Hepatocyte (in vitro differentiated cells): ENCODE data around the gene SLX4. TPM values are rescaled to one million over a fixed set of nuclear protein-coding genes. Genes with fewer than 3 reads are reported as not detected.
A peak's percentile ranks its signal among the peaks of the same experiment; 100 is the strongest.

Experiments used
- DNase-seq: peaks from one replicate; pipeline ENCODE4 v3.0.0-alpha.2; 2016; ENCODE audit warnings: low spot score
- H2AFZ ChIP-seq: fragments of 200-600 bp; sonication (generic); 2 replicates; pipeline ENCODE4 v1.6.0; 2016; ENCODE audit warnings: antibody characterized with exemption, mild to moderate bottlenecking
- H3K27ac ChIP-seq: fragments of 200-600 bp; sonication (generic); 2 replicates; pipeline ENCODE4 v1.5.1; 2016; ENCODE audit warnings: mild to moderate bottlenecking
- H3K27me3 ChIP-seq: fragments of 200-600 bp; sonication (generic); 2 replicates; pipeline ENCODE4 v1.6.1; 2016
- H3K36me3 ChIP-seq: fragments of 200-600 bp; sonication (generic); replicated peaks from 2 replicates; pipeline ENCODE4 v1.5.1; 2016; ENCODE audit warnings: low read depth; ENCODE audit not compliant: insufficient read depth
- H3K4me1 ChIP-seq: fragments of 200-600 bp; sonication (generic); 2 replicates; pipeline ENCODE4 v1.5.1; 2016; ENCODE audit warnings: mild to moderate bottlenecking, moderate library complexity; ENCODE audit not compliant: insufficient read depth
- H3K4me2 ChIP-seq: fragments of 200-600 bp; sonication (generic); 2 replicates; pipeline ENCODE4 v1.6.0; 2016
- H3K4me3 ChIP-seq: fragments of 200-600 bp; sonication (generic); 2 replicates; pipeline ENCODE4 v1.5.1; 2016; ENCODE audit warnings: mild to moderate bottlenecking
- H3K79me2 ChIP-seq: fragments of 200-600 bp; sonication (generic); 2 replicates; pipeline ENCODE4 v1.6.0; 2017; ENCODE audit warnings: mild to moderate bottlenecking
- H3K9me2 ChIP-seq: fragments of 200-600 bp; sonication (generic); replicated peaks from 2 replicates; pipeline ENCODE4 v1.6.0; 2017; ENCODE audit warnings: mild to moderate bottlenecking; ENCODE audit not compliant: insufficient read depth
- H3K9me3 ChIP-seq: fragments of 200-600 bp; sonication (generic); 2 replicates; pipeline ENCODE4 v1.5.1; 2016; ENCODE audit warnings: low read depth, mild to moderate bottlenecking
- H4K20me1 ChIP-seq: fragments of 200-600 bp; sonication (generic); 2 replicates; pipeline ENCODE4 v1.6.0; 2016; ENCODE audit warnings: mild to moderate bottlenecking; ENCODE audit not compliant: insufficient read depth, poor library complexity, severe bottlenecking
- EZH2 ChIP-seq: fragments of 200-600 bp; sonication (generic); IDR thresholded peaks from 2 replicates; pipeline ENCODE4 v1.6.1; 2016; ENCODE audit warnings: antibody characterized with exemption, mild to moderate bottlenecking, borderline replicate concordance
- EZH2phosphoT487 ChIP-seq: fragments of 200-600 bp; sonication (generic); IDR thresholded peaks from one replicate; pipeline ENCODE4 v1.6.1; 2018; ENCODE audit warnings: antibody characterized with exemption, mild to moderate bottlenecking, low read depth, moderate library complexity; ENCODE audit not compliant: unreplicated experiment, severe bottlenecking
- WGBS: methylation state at CpG from one replicate; pipeline ENCODE4 v1.1.6; 2016; ENCODE audit warnings: low lambda C conversion rate; ENCODE audit errors: missing lambda C conversion rate; 5-methylcytosine and 5-hydroxymethylcytosine counted together
- polyA plus RNA-seq: library from polyadenylated mRNA; unstranded; fragments of >200 nt; fragmentation: Nextera tagmentation; extraction: Ambion mirVana; gene quantifications from 2 replicates; pipeline ENCODE4 v1.2.1, GENCODE V29; 2016
- total RNA-seq: library from RNA; depleted of rRNA; stranded (reverse); fragments of >200 nt; gene quantifications from 2 replicates; pipeline ENCODE4 v1.2.3, GENCODE V29; 2014
- TF ChIP-seq, protein P1 (sequence below): fragments of 200-600 bp; sonication (generic); IDR thresholded peaks from 2 replicates; pipeline ENCODE4 v1.5.1; 2016; ENCODE audit warnings: antibody characterized with exemption, mild to moderate bottlenecking; ENCODE audit not compliant: poor library complexity

SLX4 gene
- total and polyA plus RNA-seq, 2 experiments from 2014 or later, result 1.9 to 4.6 TPM

DNA sequence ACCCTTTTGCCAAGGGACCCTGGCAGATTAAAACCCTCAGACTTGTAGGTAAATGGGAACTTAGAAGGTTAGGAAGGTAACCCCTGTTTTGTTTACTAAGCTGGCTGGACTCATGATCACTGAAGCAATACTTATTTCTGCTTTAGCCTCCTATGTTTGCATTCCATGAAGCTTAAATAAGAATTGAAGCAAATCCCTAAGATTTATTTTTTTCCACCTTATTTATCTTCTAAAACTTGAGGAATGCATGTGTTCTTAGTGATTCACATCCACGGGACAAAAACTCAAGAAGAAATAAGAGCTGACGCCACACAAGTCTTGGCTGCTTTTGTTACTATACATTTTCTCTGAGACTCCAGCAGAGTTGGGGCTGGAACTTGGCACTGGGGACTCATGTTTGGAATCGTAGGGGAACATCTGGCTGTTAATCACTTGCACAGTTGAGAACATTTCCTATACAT, 75.1 kb downstream of the SLX4 start:
- Histone ChIP-seq H3K36me3 (no peaks in the 10 kb centered on the region), H4K20me1 (no peaks in the 10 kb centered on the region), H2AFZ (no peak overlapping the region), H3K4me1 (no peaks in the 10 kb centered on the region), H3K79me2 (no peaks in the 10 kb centered on the region), H3K27ac (peak overlapping the region; percentile 11), H3K9me2 (no peaks in the 10 kb centered on the region), H3K9me3 (no peaks in the 10 kb centered on the region), H3K4me2 (no peak overlapping the region), H3K27me3 (no peaks in the 10 kb centered on the region), H3K4me3 (no peak overlapping the region)
- TF ChIP-seq EZH2phosphoT487 (no peak), EZH2 (no peak)
- TF ChIP-seq, protein P1, sequence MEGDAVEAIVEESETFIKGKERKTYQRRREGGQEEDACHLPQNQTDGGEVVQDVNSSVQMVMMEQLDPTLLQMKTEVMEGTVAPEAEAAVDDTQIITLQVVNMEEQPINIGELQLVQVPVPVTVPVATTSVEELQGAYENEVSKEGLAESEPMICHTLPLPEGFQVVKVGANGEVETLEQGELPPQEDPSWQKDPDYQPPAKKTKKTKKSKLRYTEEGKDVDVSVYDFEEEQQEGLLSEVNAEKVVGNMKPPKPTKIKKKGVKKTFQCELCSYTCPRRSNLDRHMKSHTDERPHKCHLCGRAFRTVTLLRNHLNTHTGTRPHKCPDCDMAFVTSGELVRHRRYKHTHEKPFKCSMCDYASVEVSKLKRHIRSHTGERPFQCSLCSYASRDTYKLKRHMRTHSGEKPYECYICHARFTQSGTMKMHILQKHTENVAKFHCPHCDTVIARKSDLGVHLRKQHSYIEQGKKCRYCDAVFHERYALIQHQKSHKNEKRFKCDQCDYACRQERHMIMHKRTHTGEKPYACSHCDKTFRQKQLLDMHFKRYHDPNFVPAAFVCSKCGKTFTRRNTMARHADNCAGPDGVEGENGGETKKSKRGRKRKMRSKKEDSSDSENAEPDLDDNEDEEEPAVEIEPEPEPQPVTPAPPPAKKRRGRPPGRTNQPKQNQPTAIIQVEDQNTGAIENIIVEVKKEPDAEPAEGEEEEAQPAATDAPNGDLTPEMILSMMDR, result no peak
- no peak for DNase-seq
- WGBS, result 75% methylated on average over 3 of the region's 3 CpGs

DNA sequence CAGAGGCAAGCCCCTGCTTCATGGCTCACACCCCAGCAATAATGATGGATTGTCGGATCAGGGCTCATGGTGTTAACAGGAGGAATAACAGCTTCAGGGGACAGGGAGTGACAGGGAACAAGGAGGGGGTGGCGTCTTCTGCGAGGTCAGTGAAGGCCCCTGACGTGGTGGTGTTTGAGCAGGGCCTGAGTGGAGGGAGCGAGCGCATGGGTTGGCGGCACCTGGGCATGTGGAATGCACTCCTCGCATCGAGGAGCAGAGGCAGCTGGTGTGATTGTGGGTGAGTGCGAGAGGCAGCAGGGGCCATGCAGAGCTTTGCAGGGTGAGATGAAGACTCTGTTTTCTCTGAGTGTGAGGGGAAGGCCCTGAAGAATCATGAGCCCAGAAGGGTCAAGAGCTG, 77.3 kb downstream of the SLX4 start:
- H3K27me3 ChIP-seq, result no peaks in the 10 kb centered on the region
- no peaks in the 10 kb centered on the region for H3K36me3 ChIP-seq
- WGBS, result 90% methylated on average over 10 of the region's 10 CpGs
- DNase-seq, result no peak
- no peak overlapping the region for H3K4me3 ChIP-seq
- H3K27ac ChIP-seq, result no peak overlapping the region
- no peaks in the 10 kb centered on the region for H3K79me2 ChIP-seq
- H3K4me1 ChIP-seq, result no peaks in the 10 kb centered on the region
- no peaks in the 10 kb centered on the region for H4K20me1 ChIP-seq
- H2AFZ ChIP-seq, result no peak overlapping the region
- no peak overlapping the region for H3K4me2 ChIP-seq
- no peaks in the 10 kb centered on the region for H3K9me2 ChIP-seq
- TF ChIP-seq EZH2 (no peak), EZH2phosphoT487 (no peak)
- TF ChIP-seq, protein P1, result no peak
- no peaks in the 10 kb centered on the region for H3K9me3 ChIP-seq

DNA sequence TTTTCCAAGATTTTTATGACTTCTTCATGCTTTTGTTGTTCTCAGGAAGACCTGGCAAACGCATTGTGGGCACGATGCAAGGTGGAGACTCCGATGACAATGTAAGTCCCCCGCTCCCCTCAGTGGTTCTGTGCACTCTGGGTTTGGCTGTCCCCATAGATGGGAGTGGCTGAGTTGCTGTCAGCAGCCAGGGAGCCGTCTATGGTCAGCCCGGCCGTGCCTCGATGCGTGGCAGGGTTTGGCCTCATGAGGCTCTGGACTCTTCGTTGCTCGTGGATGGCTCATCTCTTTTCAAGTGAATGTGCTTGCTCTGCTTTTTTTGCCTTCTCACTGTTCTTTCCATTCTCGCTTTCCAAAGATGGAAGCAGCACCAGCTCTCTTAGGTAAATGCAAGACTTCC, 78.7 kb downstream of the SLX4 start:
- Histone ChIP-seq H3K36me3 (no peaks in the 10 kb centered on the region), H3K27ac (no peak overlapping the region), H2AFZ (no peak overlapping the region), H3K4me3 (no peak overlapping the region), H3K9me3 (no peaks in the 10 kb centered on the region), H3K27me3 (no peaks in the 10 kb centered on the region), H4K20me1 (no peaks in the 10 kb centered on the region), H3K79me2 (no peaks in the 10 kb centered on the region), H3K4me2 (no peak overlapping the region), H3K9me2 (no peaks in the 10 kb centered on the region), H3K4me1 (no peaks in the 10 kb centered on the region)
- DNase-seq, result no peak
- 97% methylated on average over 12 of the region's 12 CpGs for WGBS
- TF ChIP-seq, protein P1, result no peak
- no peak for TF ChIP-seq EZH2phosphoT487
- TF ChIP-seq EZH2, result no peak

Other genes with a start within 250 kb of the SLX4 start
- 9.7 and 11.5 TPM in 2 replicates for gene ZSCAN32, start 210.6 kb downstream of the SLX4 start, total RNA-seq
- 5.3 and 6.5 TPM in 2 replicates for gene ZSCAN32, start 210.6 kb downstream of the SLX4 start, polyA plus RNA-seq
- gene ZNF174, start 210.4 kb downstream of the SLX4 start, total RNA-seq, result 8.0 TPM in 2 replicates
- 12.3 and 13.5 TPM in 2 replicates for gene ZNF174, start 210.4 kb downstream of the SLX4 start, polyA plus RNA-seq
- gene ZNF597, start 168.1 kb downstream of the SLX4 start, total RNA-seq, result 3.5 and 4.0 TPM in 2 replicates
- gene ZNF597, start 168.1 kb downstream of the SLX4 start, polyA plus RNA-seq, result 1.2 and 2.1 TPM in 2 replicates
- gene NAA60, start 167.9 kb downstream of the SLX4 start, total RNA-seq, result 34.6 and 47.2 TPM in 2 replicates
- gene NAA60, start 167.9 kb downstream of the SLX4 start, polyA plus RNA-seq, result 67.9 and 82.4 TPM in 2 replicates
- not detected in 2 replicates for gene C16orf90, start 116.1 kb downstream of the SLX4 start, total RNA-seq
- not detected in 2 replicates for gene C16orf90, start 116.1 kb downstream of the SLX4 start, polyA plus RNA-seq
- gene CLUAP1, start 110.6 kb downstream of the SLX4 start, total RNA-seq, result 14.7 and 18.5 TPM in 2 replicates
- gene CLUAP1, start 110.6 kb downstream of the SLX4 start, polyA plus RNA-seq, result 23.2 and 25.8 TPM in 2 replicates
- 0.10 TPM in 1 of 2 replicates, not detected in the other for gene NLRC3, start 34.2 kb downstream of the SLX4 start, total RNA-seq
- gene NLRC3, start 34.2 kb downstream of the SLX4 start, polyA plus RNA-seq, result 0.15 and 0.17 TPM in 2 replicates
- 284 and 295 TPM in 2 replicates for gene DNASE1, start 43.1 kb upstream of the SLX4 start, total RNA-seq
- 332 and 337 TPM in 2 replicates for gene DNASE1, start 43.1 kb upstream of the SLX4 start, polyA plus RNA-seq
- 62.3 and 70.8 TPM in 2 replicates for gene TRAP1, start 105.9 kb upstream of the SLX4 start, total RNA-seq
- gene TRAP1, start 105.9 kb upstream of the SLX4 start, polyA plus RNA-seq, result 79.8 and 80.5 TPM in 2 replicates